ENCODE measurements around the gene FAM161A.

DNA sequence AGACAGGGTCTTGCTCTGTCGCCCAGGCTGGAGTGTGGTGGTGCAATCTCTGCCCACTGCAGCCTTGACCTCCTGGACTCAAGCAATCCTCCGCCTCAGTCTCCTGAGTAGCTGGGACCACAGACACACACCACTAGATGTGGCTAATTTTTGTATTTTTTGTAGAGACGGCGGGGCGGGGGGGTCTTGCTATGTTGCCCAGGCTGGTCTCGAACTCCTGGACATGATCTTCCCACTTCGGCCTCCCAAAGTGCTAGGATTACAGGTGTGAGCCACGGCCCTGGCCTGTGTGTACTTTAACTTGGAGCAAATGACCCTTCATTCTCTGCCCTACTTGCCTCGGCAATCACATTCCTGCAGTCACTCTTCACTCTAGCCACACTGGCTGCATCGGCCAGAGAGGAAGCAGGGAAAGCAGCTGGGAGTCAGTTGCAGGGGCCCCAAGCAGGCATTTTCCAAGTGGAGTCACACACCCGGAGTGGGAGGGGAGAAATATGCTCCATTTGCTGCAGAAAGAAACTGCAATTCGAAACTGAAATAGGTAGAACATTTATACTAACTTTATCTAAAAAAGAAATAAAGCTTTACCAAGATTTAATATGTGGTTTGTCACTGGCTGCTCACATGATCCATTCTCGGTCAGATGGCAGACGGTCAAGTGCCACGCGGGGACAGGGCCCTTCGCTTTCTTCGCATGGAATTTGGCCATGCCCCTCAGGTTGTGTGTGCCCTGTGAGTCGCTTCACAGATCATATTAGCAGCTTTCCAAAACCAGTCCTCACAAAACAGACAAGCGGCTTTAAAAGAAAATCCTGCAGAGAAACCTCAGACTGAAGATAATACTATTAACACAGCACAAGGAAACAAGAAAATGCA lies 37.1 kb downstream of the FAM161A start:
- TF ChIP-seq, protein P1, sequence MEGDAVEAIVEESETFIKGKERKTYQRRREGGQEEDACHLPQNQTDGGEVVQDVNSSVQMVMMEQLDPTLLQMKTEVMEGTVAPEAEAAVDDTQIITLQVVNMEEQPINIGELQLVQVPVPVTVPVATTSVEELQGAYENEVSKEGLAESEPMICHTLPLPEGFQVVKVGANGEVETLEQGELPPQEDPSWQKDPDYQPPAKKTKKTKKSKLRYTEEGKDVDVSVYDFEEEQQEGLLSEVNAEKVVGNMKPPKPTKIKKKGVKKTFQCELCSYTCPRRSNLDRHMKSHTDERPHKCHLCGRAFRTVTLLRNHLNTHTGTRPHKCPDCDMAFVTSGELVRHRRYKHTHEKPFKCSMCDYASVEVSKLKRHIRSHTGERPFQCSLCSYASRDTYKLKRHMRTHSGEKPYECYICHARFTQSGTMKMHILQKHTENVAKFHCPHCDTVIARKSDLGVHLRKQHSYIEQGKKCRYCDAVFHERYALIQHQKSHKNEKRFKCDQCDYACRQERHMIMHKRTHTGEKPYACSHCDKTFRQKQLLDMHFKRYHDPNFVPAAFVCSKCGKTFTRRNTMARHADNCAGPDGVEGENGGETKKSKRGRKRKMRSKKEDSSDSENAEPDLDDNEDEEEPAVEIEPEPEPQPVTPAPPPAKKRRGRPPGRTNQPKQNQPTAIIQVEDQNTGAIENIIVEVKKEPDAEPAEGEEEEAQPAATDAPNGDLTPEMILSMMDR (IDR thresholded peaks at IDR 0.05) = no peak
- TF ChIP-seq POLR2A (IDR thresholded peaks at IDR 0.05) (no peak), EP300 (IDR thresholded peaks at IDR 0.05; ENCODE audit: low read depth) (no peak)
